LoVo (cell line): ENCODE data around the gene ROBO2.

Experiments used
- DNase-seq: peaks from one replicate; pipeline ENCODE4 v3.0.0-alpha.2; 2016; ENCODE audit warnings: low spot score

The ROBO2 gene

DNA sequence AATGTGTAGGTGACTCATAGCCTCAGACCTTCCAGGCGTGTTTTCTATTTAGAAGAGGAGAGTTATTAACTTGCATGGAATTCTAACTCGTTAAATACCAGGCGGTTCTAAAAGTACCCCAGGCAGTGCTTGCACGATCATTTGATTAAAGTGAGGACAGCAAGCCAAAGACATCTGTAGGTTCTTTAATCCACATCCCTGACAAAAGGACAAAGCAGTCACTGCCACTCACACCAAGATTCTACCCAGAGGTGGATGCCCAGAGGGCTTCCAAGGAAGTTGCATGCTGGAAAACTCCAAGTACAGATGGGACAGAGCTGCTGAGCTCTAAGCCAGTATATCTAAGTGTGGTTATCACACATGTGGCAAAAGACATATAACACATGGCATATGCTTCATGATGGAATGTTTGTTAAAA is 372.1 kb downstream of the ROBO2 start:
- no peak for DNase-seq

DNA sequence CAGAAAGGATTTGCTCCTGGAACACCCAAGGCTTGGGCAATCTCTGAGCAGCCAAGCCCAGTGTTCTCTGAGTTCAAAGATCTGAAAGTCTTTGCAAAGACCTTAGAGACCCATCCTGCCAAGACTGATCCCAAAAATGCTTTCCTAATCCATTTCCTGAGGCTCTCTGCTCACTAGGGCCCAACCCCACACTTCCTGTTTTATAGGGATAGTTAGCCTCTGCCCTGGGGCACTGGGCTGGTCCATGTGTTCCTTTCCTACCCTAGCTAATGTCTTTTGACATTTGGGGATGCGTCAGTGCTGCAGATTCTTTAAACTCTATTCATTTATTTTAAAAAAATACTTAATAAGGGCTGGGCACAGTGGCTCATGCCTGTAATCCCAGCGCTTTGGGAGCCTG is 372.7 kb downstream of the ROBO2 start:
- no peak for DNase-seq

- DNase-seq: no peak
These were observed 375.0 kb downstream of the ROBO2 start for GRCh38 chr3:77414881-77415280.

GRCh38 chr3:77420336-77420735 is 380.4 kb downstream of the ROBO2 start:
- no peak for DNase-seq

GRCh38 chr3:77421916-77422315 is 382.0 kb downstream of the ROBO2 start:
- DNase-seq: no peak

GRCh38 chr3:77426531-77426930 is 386.6 kb downstream of the ROBO2 start:
- DNase-seq: no peak

GRCh38 chr3:77427528-77427927 is 387.6 kb downstream of the ROBO2 start:
- DNase-seq: no peak

DNA sequence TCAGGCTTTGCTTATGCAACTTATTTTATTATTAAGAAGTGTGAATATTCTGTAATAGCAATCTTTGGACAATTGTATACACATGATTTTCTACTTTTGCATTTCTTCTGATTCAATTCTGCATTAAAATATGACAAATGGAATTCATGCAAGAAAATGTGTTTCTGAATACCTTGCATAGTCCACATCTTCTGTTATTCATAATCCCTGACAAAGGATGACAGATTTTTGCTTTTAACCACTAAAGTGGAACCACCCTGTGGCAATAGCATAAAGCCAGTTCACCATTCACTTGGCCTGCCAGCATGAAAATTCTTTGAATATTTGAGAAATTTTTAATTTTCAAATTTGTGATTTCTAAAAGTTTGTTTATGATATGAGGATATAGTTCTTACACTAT is 397.0 kb downstream of the ROBO2 start:
- no peak for DNase-seq

GRCh38 chr3:77446084-77446483 is 406.2 kb downstream of the ROBO2 start:
- DNase-seq: no peak

GRCh38 chr3:77446761-77447160 is 406.9 kb downstream of the ROBO2 start:
- DNase-seq: no peak

DNA sequence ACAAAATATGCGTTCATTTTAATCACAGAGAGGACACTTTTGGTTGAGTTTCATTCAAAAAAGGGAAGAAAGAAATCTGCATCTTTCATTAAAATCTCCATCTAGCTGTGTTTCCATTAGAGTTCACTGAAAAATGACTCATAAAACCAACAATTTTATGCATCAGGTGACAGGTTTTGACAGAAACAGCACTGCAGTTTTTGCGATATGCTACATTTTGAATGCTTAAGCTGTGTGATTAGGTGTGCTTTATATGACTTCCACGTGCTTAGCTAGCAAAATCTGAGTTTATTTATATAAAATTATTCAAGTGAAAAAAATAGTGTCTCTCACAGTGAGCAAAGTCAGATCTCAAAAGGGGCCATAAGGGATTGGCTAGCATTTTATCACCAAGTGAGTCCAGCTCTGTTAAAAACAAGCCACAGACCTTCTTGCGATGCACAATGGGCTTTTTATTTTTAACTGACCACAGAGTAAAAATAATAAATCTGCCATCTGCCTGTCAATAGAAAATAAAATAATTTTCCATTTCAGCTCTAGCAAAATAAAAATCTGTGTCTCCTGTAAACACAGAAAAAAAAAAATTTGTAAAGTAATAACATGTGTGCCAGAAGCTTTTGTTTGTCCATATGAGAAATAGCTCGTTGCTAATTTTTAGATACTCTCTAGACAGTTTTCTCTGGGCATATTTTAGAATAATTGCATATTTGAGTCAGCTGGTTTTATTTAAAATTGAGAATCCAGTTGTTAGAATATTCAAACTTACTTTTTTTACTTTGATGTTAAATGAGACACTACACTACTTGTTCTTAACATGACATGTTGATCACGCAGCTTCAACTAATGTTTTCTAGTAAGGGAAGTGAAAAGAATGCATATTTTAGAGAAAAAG is 409.8 kb downstream of the ROBO2 start:
- no peak for DNase-seq

DNA sequence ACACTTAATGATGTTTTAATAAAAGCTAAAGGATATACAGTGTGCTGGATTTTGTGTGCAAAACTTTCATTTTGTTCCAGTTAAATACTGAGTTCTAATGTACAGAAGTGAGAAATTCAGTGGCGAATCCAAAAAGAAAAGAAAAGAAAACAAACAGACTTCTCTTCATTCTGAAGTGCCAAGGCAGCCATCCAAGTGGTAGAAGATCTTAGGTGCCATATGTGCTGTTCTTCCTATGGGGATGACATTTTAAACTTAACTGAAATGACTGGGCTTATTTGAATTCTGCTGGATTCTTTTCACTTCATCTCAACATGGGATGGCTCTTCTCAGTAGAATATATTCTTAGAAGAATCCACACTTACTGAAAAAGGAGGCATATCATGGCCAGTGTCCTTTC is 416.5 kb downstream of the ROBO2 start:
- no peak for DNase-seq

DNA sequence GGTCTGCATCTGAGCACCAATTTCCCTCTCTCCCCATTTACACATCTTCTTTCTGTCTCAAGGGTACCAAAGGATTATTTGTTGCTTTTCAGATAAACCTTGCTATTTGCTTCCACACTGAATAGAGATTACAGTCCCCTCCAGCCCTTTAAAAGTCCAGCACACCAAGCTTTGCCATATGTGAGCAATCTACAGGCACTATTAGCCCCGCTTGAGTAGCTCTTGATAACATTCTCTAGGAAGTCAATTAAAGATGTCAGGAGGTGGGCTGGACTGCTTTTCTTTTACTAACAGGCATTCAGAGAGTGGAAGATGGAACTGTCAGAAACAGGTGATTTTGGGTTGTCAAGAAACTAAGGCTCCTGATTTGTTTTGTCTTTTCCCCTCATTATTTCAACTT is 417.0 kb downstream of the ROBO2 start:
- DNase-seq: no peak

- no peak for DNase-seq
These were observed 420.0 kb downstream of the ROBO2 start for GRCh38 chr3:77459926-77460325.

GRCh38 chr3:77460326-77460725 is 420.4 kb downstream of the ROBO2 start:
- no peak for DNase-seq

- no peak for DNase-seq
These were observed 423.1 kb downstream of the ROBO2 start for GRCh38 chr3:77462951-77463350.

GRCh38 chr3:77464111-77464688 is 424.3 kb downstream of the ROBO2 start:
- no peak for DNase-seq

DNA sequence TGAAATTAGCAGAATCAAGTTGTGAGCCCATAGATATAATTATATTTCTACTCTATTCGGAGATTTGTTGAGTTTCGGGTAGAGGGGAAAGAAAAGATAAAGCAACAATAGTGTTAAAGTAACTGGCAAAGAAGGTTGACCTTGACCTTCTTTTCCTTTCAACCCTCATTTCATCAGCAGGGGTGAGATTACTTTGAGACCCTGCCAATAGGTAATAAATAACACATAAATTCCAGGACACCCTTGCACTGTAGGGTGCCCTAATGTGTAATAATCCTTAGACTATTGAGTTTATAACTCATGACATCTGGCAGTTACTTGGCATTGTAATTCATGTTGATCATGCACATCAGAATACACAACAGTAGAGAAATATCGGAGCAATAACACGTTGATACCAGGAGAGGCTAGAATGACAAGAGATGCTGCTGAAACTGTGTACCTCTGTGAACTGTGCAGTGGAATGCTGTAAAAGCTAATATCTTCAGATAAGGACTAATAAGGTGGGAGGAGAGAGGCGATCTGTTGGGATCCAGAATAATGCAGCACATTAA is 426.7 kb downstream of the ROBO2 start:
- DNase-seq: no peak

DNA sequence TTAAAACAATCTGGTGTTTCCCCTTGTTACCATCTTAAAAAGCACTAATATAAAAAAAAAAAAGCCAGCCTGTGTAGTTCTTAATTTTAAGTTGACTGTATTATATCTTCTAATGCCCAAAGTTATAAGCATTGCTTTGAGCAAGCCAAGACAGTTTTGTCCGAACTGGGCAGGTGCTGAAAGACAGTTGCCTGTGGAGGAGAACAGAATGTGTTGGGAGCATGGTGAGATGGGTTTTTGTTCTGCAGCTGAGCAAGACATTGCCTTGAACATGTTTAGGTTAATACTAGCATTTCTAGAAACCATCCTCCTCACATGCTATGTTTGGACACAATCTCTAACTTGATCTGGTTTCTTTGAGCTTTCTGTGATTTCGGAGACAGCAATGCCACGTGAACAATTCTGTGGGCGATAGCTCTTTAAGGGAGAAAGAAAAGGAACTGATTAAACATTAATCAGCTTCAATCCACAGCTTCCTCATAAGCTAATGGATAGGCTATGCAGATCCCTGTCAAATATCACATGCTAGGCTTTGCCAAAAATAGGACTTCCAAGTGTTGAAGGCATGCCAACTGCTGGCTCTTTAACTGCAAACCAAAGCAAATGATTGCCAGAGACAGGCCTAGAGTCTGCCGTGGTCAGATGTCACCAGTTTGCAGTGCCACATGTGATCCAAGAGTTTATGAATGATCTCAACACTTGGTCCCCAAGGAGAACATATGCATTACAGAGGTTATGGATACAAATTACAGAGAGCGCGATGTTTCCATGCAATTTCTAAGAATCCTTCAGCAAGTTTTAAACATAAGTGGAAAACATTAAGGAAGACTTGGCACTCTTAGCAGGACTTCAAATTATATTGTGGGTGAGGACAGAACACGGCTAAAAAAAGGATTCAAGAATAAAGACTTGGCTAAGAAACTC is 428.1 kb downstream of the ROBO2 start:
- no peak for DNase-seq

- no peak for DNase-seq
These were observed 428.7 kb downstream of the ROBO2 start for GRCh38 chr3:77468626-77469020.

DNA sequence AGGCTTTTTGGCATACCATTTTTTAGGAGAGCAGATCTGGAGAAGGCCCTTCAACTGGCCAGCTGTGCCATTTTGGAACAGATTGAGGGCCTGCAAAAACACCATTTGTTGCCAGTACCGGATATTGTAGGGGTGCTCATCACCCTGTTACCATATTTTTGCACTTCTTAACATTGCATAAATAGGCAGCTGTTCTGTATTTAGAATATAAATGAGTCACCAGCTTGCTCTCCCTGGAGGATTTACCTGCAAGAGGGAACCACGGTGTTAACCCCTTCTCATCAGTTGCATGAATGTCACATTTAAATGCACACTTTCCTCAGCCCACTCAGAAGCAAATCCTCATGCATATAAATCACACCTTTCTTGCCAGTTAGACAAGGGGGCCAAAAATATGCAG is 435.6 kb downstream of the ROBO2 start:
- no peak for DNase-seq

GRCh38 chr3:77479021-77479420 is 439.1 kb downstream of the ROBO2 start:
- DNase-seq: no peak
